Pancreas (tissue), 10 donors: ENCODE measurements around the gene ODAPH. TPM values are rescaled to one million over a fixed set of nuclear protein-coding genes. Genes with fewer than 3 reads are reported as not detected.

Experiments
- ATAC-seq, 4 donors: fragments of 200-7000 bp; cut with Tn5 transposase; one replicate each; pipeline versions ENCODE4 v1.8.0 to v1.9.1; 2020; ENCODE audit warnings: mild to moderate bottlenecking in 4 of 4, moderate library complexity in 4 of 4
- DNase-seq, 6 donors: peaks; one replicate each; pipeline ENCODE4 v3.0.0-alpha.2; 2020
- FAIRE-seq: peaks from 2 replicates; lab custom pipeline; 2012; peaks lifted over from hg19 to GRCh38; lab: Jason Lieb, UNC
- H3K27ac ChIP-seq, 4 donors: fragments of 200-600 bp; sonication (generic); 1 replicate in 3 of 4; 2 replicates in 1 of 4; pipeline versions ENCODE4 v1.5.0 to v1.8.0; 2020
- H3K27me3 ChIP-seq, 4 donors: fragments of 200-600 bp; one replicate each; pipeline ENCODE4 v1.8.0; 2021
- H3K36me3 ChIP-seq, 3 donors: fragments of 200-600 bp; sonication (generic) in 1 of 3; one replicate each; pipeline versions ENCODE4 v1.5.0 to v1.8.0; 2020 to 2021
- H3K4me1 ChIP-seq, 3 donors: fragments of 200-600 bp; one replicate each; pipeline ENCODE4 v1.8.0; 2021
- H3K4me3 ChIP-seq, 4 donors: fragments of 200-600 bp; sonication (generic) in 2 of 4; one replicate each; pipeline versions ENCODE4 v1.5.0 to v1.8.0; 2020 to 2021
- H3K9me3 ChIP-seq, 4 donors: fragments of 200-600 bp; one replicate each; pipeline ENCODE4 v1.8.0; 2021
- WGBS, 2 donors: extraction: QIAGEN DNeasy Blood & Tissue Kit; methylation state at CpG; one replicate each; pipeline ENCODE4 v1.1.7; 2013; 5-methylcytosine and 5-hydroxymethylcytosine counted together
- intact Hi-C, 3 donors: fragments of 100-400 bp; cut with DNase I; formaldehyde crosslinking; loops; one replicate each; pipeline versions ENCODE4 v1.11.1 to v1.14.2; 2022
- polyA plus RNA-seq, 2 donors: library from polyadenylated mRNA; stranded (reverse); fragments of 200-250 nt; gene quantifications; one replicate each; pipeline ENCODE4 v1.2.3, GENCODE V29; 2013
- total RNA-seq, 6 donors: library from RNA; stranded (reverse); fragmentation: NEBNext Ultra II Directional in 4 of 6; extraction: Animal tissue kit (Norgen Biotek cat#: 25700) in 4 of 6; gene quantifications; one replicate each; pipeline versions ENCODE4 v1.2.1 to v1.2.4, GENCODE V29; 2021 to 2023
- TF ChIP-seq, protein P1 (sequence below), 4 donors: fragments of 200-600 bp; sonication (generic) in 3 of 4; IDR thresholded peaks; one replicate each; pipeline versions ENCODE4 v1.5.0 to v1.8.0; 2021; ENCODE audit warnings: antibody characterized with exemption in 4 of 4
- donor health status: healthy with polysubstance abuse.
- donor health status: DM: no; HTN: no; CAD: no; lungs with moderate emphysema.
- donor health status: DM: no; HTN: no; CAD: no.
- donor health status: control.
- donor health status: control.
- donor health status: Bipolar disorder and iron deficiency.
- donor health status: DM: yes; HTN: yes; CAD: no.
- donor health status: DM: no; HTN: no; CAD: no.
- donor health status: DM: no; HTN: no; CAD: no.
- donor health status: DM: yes; HTN: yes; CAD: no.

ODAPH gene
- total and polyA plus RNA-seq, 8 donors = not detected

GRCh38 chr4:75549019-75549418 is 6.8 kb upstream of the ODAPH start:
- Histone ChIP-seq H3K9me3 (no peaks in the 10 kb centered on the region), H3K36me3 (no peaks in the 10 kb centered on the region), H3K4me1 (no peaks in the 10 kb centered on the region), H3K27ac (no peak overlapping the region), H3K4me3 (no peak overlapping the region), H3K27me3 (no peaks in the 10 kb centered on the region)
- 91 to 92% methylated on average over 2 of the region's 2 CpGs for WGBS, 2 donors
- no peak for DNase-seq
- ATAC-seq = no peak
- TF ChIP-seq, protein P1, sequence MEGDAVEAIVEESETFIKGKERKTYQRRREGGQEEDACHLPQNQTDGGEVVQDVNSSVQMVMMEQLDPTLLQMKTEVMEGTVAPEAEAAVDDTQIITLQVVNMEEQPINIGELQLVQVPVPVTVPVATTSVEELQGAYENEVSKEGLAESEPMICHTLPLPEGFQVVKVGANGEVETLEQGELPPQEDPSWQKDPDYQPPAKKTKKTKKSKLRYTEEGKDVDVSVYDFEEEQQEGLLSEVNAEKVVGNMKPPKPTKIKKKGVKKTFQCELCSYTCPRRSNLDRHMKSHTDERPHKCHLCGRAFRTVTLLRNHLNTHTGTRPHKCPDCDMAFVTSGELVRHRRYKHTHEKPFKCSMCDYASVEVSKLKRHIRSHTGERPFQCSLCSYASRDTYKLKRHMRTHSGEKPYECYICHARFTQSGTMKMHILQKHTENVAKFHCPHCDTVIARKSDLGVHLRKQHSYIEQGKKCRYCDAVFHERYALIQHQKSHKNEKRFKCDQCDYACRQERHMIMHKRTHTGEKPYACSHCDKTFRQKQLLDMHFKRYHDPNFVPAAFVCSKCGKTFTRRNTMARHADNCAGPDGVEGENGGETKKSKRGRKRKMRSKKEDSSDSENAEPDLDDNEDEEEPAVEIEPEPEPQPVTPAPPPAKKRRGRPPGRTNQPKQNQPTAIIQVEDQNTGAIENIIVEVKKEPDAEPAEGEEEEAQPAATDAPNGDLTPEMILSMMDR (IDR thresholded peaks at IDR 0.05) = no peak
- no peak for FAIRE-seq
- intact Hi-C loops = no loop called here

- H3K27ac ChIP-seq = no peak overlapping the region
- H3K27me3 ChIP-seq = no peaks in the 10 kb centered on the region
- no peak overlapping the region for H3K4me3 ChIP-seq
- TF ChIP-seq, protein P1 (IDR thresholded peaks at IDR 0.05) = no peak
- intact Hi-C loops = no loop called here
- H3K36me3 ChIP-seq = no peaks in the 10 kb centered on the region
- ATAC-seq = no peak
- no peaks in the 10 kb centered on the region for H3K9me3 ChIP-seq
- FAIRE-seq = no peak
- no peaks in the 10 kb centered on the region for H3K4me1 ChIP-seq
- DNase-seq = no peak
Measured at GRCh38 chr4:75552452-75552851, 3.4 kb upstream of the ODAPH start.

DNA sequence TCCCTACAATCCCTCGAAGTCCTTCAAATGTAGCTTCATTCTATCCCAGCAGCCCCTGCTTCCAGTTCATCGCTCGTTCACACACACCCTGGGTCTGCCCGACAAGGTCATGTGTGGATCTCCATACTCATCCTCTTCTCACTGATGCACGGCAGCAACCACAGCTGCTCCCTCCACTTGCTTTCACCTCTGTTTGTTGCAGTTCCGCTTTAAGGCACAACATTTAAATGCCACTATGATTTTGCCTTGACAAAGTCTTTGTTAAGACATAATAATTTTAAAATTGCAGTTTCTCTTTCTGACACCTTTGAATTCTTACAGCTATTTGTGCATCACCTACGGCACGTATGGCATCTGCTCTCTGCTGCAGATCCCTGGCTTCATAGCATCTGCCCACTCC is 1.8 kb downstream of the ODAPH start:
- no peaks in the 10 kb centered on the region for H3K4me1 ChIP-seq
- DNase-seq (no peak), FAIRE-seq (no peak), ATAC-seq (no peak)
- no peak overlapping the region for H3K27ac ChIP-seq
- H3K4me3 ChIP-seq = no peak overlapping the region
- H3K9me3 ChIP-seq = no peaks in the 10 kb centered on the region
- H3K36me3 ChIP-seq = no peaks in the 10 kb centered on the region
- TF ChIP-seq, protein P1 (IDR thresholded peaks at IDR 0.05) = no peak
- 77 to 81% methylated on average over 8 of the region's 8 CpGs for WGBS, 2 donors
- H3K27me3 ChIP-seq = no peaks in the 10 kb centered on the region
- intact Hi-C loops = no loop called here

GRCh38 chr4:75561789-75562188 is 5.9 kb downstream of the ODAPH start:
- Histone ChIP-seq H3K36me3 (no peaks in the 10 kb centered on the region), H3K27ac (no peak overlapping the region), H3K9me3 (no peaks in the 10 kb centered on the region), H3K27me3 (no peaks in the 10 kb centered on the region), H3K4me3 (no peak overlapping the region), H3K4me1 (no peaks in the 10 kb centered on the region)
- TF ChIP-seq, protein P1 (IDR thresholded peaks at IDR 0.05) = no peak
- intact Hi-C loops = no loop called here
- 48 to 64% methylated on average over 8 of the region's 8 CpGs for WGBS, 2 donors
- DNase-seq (no peak), FAIRE-seq (no peak), ATAC-seq (peak in 1 of 4 donors; percentile 27)

- WGBS, 2 donors = 72 to 75% methylated on average over 11 of the region's 11 CpGs
- no peak for FAIRE-seq
- H3K27me3 ChIP-seq = no peaks in the 10 kb centered on the region
- intact Hi-C loops = no loop called here
- no peak for DNase-seq
- no peaks in the 10 kb centered on the region for H3K36me3 ChIP-seq
- H3K4me3 ChIP-seq = no peak overlapping the region
- H3K4me1 ChIP-seq = no peaks in the 10 kb centered on the region
- no peaks in the 10 kb centered on the region for H3K9me3 ChIP-seq
- H3K27ac ChIP-seq = no peak overlapping the region
- TF ChIP-seq, protein P1 (IDR thresholded peaks at IDR 0.05) = no peak
- ATAC-seq = no peak
Measured at GRCh38 chr4:75564023-75564422, 8.2 kb downstream of the ODAPH start.
